ENCODE measurements around the gene IP6K3.

- TF ChIP-seq EZH2phosphoT487 (IDR thresholded peaks at IDR 0.05; ENCODE audit: low read length) (no peak), EZH2 (optimal IDR thresholded peaks at IDR 0.05; ENCODE audit: low read depth, low read length) (no peak), CTCF (IDR thresholded peaks at IDR 0.05; ENCODE audit: low read length) (peak; percentile 90)
Observed at GRCh38 chr6:33744001-33744848, 2.5 kb downstream of the IP6K3 start.
